Activated CD4-positive, alpha-beta T cell treated with anti-CD3 and anti-CD28 coated beads, Interleukin-2, Interleukin-6, amounts not matched to agents 100 ng/mL and 50 ng/mL, durations not matched to agents 16 hours and 8 hours (primary cell): ENCODE data around the gene SBK2.
"Not testable (repeated sequence)": the region's sequence is repeated elsewhere in the genome, so short reads cannot be mapped to it uniquely, and the experiment has no call there.

Experiments used
- DNase-seq: peaks from one replicate; pipeline ENCODE4 v3.0.0-alpha.2; 2020

Gene SBK2

GRCh38 chr19:55536951-55537740 is at the start of gene SBK2:
Gene SBK2, minus strand, starts transcription at chr19:55537133. Its CDS starts 839 bp downstream, at chr19:55536294.
- DNase-seq = no peak

DNA sequence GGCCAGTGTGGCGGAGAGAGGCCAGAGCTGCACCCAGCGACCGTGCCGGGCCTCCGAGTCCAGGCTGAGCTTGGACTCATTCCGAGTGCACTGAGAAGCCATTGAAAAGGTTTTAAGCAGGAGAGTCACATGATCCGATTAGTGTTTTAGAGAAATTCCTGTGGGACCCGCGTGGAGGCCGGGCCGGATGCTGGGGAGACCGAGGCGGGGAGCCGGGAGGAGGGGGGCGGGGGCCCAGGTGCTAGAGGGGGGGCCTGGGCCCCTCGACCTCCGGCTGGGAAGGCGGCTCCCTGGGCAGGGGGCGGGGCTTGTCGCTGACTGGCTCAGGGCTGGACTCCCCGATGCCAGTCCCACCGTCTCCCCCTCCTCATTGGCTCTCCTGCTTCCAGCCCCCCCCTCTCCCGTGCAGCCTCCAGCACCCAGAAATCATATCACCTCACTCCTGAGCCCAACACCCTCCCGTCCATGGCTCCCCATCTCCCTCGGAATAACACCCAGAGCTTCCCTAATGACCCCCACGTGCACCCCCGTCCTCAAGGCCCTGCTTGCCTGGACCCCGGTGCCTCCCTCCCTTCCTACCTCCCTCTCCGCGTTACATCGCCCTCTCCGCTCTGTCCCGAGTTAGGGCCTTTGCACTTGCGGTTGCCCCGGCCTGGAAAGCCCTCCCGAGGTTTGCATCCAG is 48.9 kb upstream of the SBK2 start:
- peak; percentile 24 for DNase-seq

- DNase-seq = no peak
These were observed 47.9 kb upstream of the SBK2 start for GRCh38 chr19:55584871-55585270.

DNA sequence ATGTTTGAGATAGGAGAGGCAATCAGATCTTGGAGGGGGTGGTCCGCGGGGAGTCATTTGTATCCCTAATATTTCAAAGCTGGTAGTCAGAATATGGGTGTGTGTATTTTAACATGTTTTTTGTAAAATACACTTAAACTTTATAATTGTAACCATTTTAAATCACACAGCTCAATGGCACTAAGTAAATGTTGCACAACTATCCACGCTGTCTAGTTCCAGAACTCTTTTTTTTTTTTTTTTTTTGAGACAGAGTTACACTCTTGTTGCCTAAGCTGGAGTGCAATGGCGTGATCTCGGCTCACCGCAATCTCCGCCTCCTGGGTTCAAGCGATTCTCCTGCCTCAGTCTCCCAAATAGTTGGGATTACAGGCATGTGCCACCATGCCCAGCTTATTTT is 47.0 kb upstream of the SBK2 start:
- not testable (repeated sequence) for DNase-seq

DNA sequence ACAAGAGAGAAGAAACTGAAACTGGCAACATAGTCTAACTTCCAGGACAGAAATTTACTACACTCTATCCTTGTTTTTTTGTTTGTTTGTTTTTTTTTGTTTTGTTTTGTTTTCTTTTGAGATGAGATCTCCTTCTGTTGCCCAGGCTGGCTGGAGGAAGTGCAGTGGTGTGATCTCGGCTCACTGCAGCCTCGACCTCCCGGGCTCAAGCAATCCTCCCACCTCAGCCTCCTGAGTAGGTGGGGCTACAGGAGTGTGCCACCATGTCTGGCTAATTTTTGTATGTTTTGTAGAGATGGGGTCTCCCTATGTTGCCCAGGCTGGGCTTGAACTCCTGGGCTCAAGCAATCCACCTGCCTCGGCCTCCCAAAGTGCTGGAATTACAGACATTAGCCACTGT is 45.4 kb upstream of the SBK2 start:
- DNase-seq = not testable (repeated sequence)

DNA sequence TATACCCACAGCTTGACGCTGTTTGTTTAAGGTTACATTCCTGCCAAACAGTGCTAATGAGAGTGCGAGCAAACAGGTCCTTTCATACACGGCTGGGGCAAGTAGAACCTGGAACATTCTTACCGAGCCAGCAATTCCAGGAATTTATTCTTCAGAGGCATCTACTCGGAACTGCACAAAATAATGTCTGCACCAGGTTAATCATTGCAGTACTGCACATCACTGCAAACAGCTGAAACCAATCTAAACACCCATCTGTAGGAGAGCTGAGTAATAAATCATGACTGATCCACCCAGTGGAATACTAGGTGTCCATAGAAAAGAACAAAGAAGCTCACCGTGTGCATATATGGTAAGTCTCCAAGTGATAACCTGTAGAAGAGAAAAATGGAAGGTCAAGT is 44.9 kb upstream of the SBK2 start:
- DNase-seq = no peak

GRCh38 chr19:55581145-55581822 is 44.4 kb upstream of the SBK2 start:
- DNase-seq = peak; percentile 25

DNA sequence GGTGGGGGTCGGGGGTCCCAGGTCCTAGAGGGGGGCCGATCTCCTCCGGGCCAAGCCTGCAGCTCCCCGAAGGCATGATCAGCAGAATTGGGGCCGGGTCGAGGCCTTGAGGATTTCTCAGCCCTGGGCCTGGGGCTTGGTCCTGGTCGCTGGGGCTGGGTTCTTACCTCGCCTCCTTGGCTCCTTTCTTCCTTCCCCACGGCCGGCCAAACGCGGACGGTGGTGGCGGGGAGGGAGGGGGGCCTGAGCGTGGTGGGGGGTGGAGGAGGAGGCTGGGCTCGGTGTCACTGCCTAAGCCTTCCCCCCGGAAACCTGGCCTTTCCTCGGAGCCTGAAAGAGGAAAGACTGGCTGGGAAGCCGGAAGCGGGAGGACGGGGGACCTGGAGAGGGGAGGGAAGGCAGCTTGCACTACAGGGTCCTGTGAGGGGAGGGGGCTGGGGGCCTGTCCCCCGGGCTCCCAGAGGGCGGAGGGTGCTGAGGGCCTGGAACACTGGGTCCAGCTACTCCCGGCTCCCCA is 43.8 kb upstream of the SBK2 start, which contains the start of gene ZNF579:
ZNF579 (minus strand) TSS at position 221 of the 517 bp plus-strand sequence. CDS start 1,209 bp downstream, outside the sequence.
- DNase-seq = peak; percentile 88

- no peak for DNase-seq
These were observed 43.1 kb upstream of the SBK2 start for GRCh38 chr19:55579766-55580621.

- no peak for DNase-seq
These were observed 42.1 kb upstream of the SBK2 start for GRCh38 chr19:55578761-55579747.

DNA sequence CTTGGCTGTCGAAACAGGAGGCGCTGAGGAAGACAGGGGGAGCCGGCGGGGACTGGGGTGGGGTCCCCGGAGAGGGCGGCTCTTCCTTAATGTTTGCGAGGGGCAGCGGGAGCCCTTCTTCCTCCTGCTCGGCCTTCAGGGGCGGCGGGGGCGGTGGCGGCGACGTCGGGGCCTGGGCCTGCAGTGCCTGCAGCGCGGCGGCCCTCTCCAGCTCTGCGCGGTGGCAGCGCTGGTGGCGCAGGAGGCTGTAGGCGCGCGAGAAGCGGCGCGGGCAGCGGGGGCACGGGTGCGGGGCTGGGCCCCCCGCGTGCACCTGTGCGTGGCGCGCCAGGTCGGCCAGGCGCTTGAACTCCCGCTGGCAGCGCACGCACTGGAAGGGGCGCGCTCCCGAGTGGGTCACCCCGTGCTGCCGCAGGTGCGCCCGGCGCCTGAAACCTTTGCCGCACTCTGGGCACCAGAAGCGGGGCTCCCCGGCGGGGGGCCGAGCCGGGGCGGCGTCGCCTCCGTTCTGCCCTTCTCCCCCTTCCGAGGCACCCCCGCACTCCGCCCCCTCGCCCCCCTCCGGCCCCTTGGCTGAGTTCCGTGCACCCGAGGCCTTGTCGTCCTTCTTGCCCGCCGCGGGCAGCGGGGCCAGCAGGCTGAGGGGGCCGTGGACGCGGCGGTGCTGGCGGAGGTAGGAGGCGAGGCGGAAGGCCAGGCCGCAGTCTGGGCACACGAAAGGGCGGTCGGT is 41.3 kb upstream of the SBK2 start:
- DNase-seq = no peak

DNA sequence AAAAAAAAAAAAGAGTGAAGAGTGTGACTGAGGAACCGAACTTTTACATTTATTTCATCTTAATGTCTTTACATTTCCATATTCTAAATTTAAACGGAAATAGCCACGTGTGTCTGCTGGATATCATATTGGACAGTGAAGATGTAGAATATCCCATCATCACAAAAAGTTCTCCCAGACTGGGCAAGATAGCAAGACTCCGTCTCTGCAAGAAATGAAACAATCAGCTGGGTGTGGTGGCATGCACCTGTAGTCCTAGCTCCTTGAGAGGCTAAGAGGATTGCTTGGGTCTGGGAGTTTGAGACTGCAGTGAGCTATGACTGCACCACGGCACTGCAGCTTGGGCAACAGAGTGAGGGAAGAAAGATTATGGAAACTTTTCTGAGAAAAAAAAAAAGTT is 39.8 kb upstream of the SBK2 start:
- DNase-seq = no peak

- not testable (repeated sequence) for DNase-seq
These were observed 37.0 kb upstream of the SBK2 start for GRCh38 chr19:55573929-55574328.

DNA sequence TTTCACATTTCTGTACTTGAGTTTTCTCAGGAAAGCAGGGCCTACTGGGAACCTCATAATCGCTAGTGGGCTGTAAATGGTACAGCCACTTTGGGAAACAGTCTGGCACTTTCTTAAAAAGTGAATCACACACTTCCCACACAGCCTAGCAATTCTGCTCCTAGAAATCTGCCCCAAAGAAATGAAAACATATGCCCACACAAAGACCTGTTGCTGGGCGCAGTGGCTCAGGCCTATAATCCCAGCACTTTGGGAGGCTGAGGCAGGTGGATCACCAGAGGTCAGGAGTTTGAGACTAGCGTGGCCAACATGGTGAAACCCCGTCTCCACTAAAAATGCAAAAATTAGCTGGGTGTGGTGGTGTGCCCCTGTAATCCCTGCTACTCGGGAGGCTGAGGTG is 32.5 kb upstream of the SBK2 start:
- not testable (repeated sequence) for DNase-seq

DNA sequence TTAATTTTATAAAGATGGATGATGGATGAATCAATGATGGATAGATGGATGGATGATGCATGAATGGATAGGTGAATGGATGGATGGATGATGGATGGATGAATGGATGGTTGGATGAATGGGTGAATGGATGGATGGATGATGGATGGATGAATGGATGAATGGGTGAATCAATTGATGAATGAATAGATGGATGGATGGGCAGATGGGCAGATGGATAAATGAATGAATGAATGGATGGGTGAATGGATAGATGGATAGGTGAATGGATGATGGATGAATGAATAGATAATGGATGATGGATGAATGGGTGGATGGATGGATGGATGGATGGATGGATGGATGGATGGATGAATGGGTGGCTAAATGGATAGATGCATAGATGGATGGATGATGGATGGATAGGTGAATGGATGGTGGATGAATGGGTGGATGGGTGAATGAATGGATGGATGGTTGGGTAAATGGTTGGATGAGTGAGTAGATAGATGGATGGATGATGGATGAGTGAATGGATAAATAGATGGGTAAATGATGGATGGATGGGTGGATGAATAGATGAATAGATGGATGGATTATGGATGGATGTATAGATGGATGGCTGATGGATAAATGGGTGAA is 30.9 kb upstream of the SBK2 start:
- DNase-seq = no peak

- no peak for DNase-seq
These were observed 29.9 kb upstream of the SBK2 start for GRCh38 chr19:55566823-55567222.

- DNase-seq = no peak
These were observed 26.3 kb upstream of the SBK2 start for GRCh38 chr19:55563261-55563690.

DNA sequence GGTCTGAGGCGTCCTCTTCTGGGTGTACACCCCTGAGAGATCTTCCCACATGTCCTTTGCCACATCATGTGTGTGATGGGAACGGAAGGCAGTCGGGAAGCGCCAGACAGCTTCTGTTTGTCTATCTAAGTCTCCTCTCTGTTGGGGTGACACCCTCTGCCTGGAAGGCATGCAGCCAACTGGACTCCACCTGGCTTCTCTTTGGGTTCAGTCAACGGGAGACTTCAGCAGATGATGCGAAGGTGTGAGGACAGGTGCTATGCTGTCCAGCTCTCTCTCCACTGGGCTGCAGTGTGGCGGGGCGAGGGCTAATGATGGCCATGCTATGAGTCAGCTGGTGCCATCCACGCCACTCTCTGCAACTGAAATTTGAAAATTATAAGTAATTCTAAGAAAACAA is 22.8 kb upstream of the SBK2 start:
- no peak for DNase-seq

GRCh38 chr19:55554741-55555152 is 17.8 kb upstream of the SBK2 start:
- DNase-seq = no peak

- no peak for DNase-seq
These were observed 17.4 kb upstream of the SBK2 start for GRCh38 chr19:55554302-55554701.
